GM18907 (cell line): ENCODE data around the gene TMEM203.

Source experiments
- ATAC-seq: cut with Tn5 transposase; IDR thresholded peaks from one replicate; pipeline ENCODE4 v1.9.1; 2021; ENCODE audit warnings: mild to moderate bottlenecking, moderate library complexity; ENCODE audit not compliant: unreplicated experiment

The TMEM203 gene

GRCh38 chr9:137167747-137168572 lies 37.5 kb downstream of the TMEM203 start:
- no peak for ATAC-seq

DNA sequence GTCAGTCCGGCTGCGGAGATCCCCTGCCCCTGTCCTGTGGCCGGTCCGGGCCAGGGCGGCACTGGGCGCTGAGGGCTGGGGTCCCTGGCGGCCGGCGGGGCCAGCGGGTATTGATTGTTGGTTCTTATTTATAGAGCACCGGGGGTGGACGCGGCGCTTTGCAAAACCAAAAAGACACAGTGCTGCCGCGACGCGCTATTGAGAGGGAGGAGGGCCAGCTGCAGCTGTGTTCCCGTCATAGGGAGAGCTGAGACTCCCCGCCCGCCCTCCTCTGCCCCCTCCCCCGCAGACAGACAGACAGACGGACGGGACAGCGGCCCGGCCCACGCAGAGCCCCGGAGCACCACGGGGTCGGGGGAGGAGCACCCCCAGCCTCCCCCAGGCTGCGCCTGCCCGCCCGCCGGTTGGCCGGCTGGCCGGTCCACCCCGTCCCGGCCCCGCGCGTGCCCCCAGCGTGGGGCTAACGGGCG lies 38.1 kb downstream of the TMEM203 start:
- ATAC-seq: no peak

DNA sequence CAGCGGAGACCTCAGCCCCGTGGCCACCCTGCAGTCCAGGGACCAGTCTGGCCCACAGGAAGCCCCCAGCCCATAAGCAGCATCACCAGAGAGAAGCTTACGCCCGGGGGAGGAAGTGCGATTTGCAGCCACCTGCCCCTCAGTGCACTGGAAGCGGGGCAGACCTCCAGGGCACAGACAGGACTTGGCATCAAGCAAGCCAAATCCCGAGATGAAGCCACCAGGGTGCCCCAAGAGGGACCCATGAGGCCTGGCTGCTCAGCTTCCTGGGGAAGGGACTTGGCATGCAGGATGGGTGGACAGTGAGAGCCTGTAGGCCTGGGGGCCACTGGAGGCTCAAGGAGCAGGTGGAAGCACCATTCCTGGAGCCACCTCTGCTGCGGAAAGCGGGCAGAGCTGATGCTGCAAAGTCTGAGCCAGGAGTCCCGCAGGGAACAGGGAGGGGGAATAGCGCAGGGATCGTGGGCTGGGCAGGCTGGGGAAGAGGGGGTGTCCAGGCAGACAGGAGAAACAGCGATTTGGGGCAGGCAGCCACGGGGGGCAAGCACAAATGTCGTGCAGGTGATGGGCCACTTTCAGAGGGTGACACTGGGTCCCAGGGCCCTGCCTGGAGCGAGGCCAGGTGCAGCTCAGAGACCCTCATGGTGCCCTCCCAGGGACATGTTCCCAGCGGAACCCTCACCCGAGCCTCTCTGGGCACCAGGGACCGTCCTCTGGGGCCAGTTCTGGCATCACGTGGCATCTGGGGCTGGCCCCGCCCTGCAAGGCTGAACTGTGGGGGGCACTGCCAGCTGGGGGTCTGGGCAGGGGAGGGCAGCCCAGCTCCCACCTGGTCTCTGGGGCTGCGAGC lies 38.8 kb downstream of the TMEM203 start:
- no peak for ATAC-seq

- no peak for ATAC-seq
Observed at GRCh38 chr9:137165250-137165836, 40.1 kb downstream of the TMEM203 start.

DNA sequence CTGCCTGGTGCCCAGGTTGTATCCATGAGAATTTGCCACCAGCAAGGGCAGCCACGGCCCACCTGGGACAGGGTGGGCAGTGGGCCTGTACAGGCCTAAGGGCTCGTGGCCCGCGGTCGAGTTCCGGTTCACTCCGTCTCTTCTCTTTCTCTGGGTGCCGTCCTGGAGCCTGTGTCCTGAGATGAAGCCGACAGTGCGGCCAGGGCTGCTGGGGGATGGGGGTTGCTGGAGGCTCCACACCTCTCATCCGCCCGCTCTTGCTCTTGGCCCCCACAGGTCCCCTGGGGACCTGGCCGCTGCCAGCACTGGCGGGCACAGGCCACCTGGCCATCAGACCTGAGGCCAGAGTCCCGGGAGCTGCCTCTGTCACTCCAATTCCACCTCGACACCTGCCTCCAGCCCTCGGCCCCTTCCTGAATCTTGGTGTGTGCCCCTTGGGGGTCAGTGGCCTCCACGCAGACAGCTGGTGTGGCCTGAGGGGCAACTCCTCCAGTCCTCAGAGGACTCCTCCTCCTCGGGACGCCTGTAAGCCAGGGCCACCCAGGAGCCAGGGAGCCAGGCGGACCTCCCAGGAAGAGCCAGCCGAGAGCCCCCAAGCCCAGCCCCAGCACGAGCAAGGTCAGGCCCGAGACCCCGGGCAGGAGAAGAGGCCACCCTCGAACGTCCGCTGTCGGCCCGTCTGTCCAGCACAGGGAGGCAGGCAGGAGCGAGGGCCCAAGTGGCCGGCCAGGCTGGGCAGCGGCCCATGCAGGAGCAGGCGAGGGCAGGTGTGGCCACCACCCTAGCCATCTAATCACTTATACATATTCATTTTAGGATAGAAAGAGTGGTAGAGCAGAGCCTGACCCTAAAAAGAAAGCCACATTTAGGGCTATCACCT lies 40.8 kb downstream of the TMEM203 start:
- ATAC-seq: no peak

DNA sequence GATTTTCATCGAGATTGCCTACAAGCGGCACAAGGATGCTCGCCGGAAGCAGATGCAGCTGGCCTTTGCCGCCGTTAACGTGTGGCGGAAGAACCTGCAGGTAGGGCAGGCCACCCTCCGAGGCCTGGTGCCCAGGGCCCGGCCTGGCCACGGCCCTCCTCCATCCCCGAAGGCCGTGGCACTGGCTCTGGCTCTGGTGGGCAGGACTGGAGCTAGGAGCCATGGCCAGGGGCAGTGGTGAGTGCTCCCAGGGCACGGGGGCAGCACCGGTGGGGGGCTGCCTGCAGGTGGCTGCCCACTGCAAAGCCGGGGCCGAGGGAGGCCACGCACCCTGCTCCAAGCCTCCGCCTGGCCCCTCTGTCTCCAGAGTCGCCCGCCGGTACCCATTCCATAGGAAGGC lies 41.6 kb downstream of the TMEM203 start:
- ATAC-seq: no peak

DNA sequence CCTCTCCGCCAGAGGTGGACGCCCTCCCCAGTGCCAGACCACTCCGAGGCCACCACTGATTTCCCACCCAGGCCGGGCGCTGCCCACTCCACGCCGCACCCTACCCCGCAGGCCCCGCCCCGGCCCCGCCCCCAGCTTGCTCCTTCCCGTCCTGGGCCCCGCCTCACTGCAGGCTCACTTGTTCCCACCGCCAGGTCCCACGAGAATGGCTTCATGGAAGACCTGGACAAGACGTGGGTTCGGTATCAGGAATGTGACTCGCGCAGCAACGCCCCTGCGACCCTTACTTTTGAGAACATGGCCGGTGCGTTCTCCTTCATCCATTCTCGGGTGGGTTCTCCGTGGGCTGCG lies 42.1 kb downstream of the TMEM203 start:
- ATAC-seq: no peak

DNA sequence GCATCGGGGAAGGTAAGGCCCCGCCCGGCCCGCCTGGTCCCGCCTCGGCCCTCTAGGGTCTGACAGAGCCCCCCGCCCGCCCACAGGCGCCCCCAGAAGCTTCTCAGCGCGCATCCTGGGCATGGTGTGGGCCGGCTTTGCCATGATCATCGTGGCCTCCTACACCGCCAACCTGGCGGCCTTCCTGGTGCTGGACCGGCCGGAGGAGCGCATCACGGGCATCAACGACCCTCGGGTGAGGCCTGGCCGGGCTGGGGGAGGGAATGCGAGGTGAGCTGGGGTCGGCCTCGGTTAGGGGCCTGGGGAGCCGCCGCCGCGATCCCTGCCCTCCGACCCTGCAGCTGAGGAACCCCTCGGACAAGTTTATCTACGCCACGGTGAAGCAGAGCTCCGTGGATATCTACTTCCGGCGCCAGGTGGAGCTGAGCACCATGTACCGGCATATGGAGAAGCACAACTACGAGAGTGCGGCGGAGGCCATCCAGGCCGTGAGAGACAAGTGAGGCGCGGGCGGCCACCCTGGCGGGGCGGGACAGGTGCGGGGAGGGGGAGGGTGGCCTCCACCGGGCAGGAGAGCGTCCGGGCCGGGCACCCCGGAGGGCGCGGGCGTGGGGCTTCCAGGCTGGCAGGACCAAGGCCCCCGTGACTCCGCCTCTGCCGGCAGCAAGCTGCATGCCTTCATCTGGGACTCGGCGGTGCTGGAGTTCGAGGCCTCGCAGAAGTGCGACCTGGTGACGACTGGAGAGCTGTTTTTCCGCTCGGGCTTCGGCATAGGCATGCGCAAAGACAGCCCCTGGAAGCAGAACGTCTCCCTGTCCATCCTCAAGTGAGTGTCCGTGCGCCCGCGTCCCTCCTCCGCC lies 42.7 kb downstream of the TMEM203 start:
- ATAC-seq: no peak

DNA sequence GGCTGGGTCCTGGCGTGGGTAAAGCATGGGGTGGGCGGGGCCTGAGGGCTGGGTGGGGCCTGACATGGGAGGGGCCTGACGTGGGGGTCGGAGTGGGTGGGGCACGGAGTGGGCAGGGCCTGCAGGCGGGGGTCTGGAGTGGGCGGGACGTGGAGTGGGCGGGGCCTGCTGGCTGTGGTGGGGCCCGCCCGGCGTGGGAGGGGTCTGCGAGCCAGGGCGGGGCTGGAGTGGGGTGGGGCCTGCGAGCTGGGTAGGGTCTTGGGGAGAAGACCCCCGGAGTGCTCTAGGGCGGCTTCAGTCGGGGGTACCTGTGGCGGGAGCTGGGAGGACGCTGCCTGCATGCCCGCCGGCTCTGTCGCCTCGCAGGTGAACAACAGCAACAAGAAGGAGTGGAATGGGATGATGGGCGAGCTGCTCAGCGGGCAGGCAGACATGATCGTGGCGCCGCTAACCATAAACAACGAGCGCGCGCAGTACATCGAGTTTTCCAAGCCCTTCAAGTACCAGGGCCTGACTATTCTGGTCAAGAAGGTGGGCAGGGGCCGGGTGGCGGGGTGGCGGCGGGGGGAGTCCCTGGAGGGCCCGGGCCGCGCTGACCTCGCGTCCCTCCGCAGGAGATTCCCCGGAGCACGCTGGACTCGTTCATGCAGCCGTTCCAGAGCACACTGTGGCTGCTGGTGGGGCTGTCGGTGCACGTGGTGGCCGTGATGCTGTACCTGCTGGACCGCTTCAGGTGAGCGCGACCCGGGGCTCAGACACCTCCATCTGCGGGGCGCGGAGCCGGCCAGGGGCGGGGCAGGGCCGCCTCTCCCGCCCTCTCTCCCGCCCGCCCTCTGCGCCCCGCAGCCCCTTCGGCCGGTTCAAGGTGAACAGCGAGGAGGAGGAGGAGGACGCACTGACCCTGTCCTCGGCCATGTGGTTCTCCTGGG lies 43.6 kb downstream of the TMEM203 start:
- ATAC-seq: no peak

GRCh38 chr9:137160716-137161557 lies 44.5 kb downstream of the TMEM203 start:
- no peak for ATAC-seq

- no peak for ATAC-seq
Observed at GRCh38 chr9:137160054-137160425, 45.4 kb downstream of the TMEM203 start.

- no peak for ATAC-seq
Observed at GRCh38 chr9:137159105-137160053, 46.1 kb downstream of the TMEM203 start.

DNA sequence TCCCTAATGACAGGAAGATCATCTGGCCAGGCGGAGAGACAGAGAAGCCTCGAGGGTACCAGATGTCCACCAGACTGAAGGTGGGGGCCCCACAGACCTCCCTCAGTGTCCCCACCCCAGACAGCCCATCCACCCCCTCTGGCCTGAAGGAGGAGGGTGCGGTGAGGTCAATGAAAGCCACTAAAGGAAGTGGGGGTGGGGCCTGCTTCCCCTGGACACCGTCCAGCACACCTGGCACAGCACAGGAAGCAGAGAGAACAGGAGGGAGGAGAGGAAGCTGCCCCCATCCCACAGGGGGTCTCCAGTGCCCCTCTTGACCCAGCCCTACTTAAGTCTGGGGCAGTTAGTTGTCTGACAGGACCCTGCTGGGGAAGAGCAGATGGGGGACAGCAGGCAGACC lies 46.8 kb downstream of the TMEM203 start:
- ATAC-seq: no peak

DNA sequence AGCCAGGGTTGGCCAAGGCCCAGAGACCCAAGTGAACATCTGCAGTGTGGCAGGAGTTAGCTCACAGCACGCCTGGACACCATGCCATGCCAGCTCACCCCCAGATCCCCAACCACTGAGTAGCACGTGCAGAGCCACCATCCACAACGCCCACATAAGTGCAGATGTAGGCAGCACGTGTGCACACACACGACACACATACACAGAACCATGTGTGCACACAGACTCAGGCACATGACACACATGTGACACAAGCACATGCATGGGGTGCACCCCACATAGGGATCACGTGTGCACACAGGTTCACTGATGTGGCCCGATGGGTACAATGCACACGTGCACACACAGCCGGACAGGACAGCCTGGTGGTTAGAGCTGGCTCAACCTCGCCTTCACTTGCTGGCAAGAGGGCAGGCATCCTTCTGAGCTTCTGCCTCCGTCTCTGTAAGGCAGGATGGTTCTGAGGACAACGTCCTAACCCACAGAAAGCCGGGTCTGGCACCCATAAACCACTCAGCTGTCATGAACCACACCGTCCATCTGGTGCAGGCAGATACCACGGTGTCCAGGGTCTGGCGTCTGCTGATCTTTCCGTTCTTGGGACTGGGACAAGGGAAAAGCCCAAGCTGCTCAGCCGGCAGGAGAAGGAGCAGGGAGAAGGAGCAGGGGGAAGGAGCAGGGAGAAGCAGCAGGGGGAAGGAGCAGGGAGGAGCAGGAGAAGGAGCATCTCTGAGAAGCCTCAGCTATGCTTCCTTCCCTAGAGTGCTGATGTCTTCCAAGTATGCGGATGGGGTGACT lies 47.6 kb downstream of the TMEM203 start:
- ATAC-seq: no peak

GRCh38 chr9:137156567-137157375 lies 48.7 kb downstream of the TMEM203 start:
- no peak for ATAC-seq
